ENCODE results near the gene BGN. TPM values are rescaled to one million over a fixed set of nuclear protein-coding genes. Genes with fewer than 3 reads are reported as not detected.
A peak's percentile ranks its signal among the peaks of the same experiment; 100 is the strongest.

The BGN gene
- total and polyA plus RNA-seq, 2 experiments from 2014 or later: 129 to 308 TPM

- TF ChIP-seq EZH2phosphoT487 (IDR thresholded peaks at IDR 0.05; ENCODE audit: insufficient read depth, low read depth) (no peak), EZH2 (IDR thresholded peaks at IDR 0.05; ENCODE audit: insufficient read depth, poor library complexity, severe bottlenecking) (no peak)
- H3K9me2 ChIP-seq (ENCODE audit: insufficient read depth): no peaks in the 10 kb centered on the region
- H3K4me1 ChIP-seq (ENCODE audit: insufficient read depth): peaks cover 28% of the 10 kb centered on the region
- H2AFZ ChIP-seq: no peak overlapping the region
- no peak overlapping the region for H3K9ac ChIP-seq
- H3K27ac ChIP-seq: no peak overlapping the region
- H4K20me1 ChIP-seq (ENCODE audit: insufficient read depth): no peaks in the 10 kb centered on the region
- no peak for DNase-seq
- no peak overlapping the region for H3K4me3 ChIP-seq
- no peaks in the 10 kb centered on the region for H3K27me3 ChIP-seq (replicated peaks; ENCODE audit: insufficient read depth)
- no peak overlapping the region for H3K4me2 ChIP-seq (ENCODE audit: unreplicated experiment)
- in situ Hi-C loops (cut with MboI): no loop called here
- 0 out of 2 replicates have a peak, but pooled peaks cover 4% of the 10 kb centered on the region for H3F3A ChIP-seq (ENCODE audit: insufficient read depth)
- no peaks in the 10 kb centered on the region for H3K9me3 ChIP-seq (ENCODE audit: low read depth)
- 75 to 97% methylated on average over 7 to 10 of the region's 10 CpGs for WGBS, 2 experiments (ENCODE audit: low coverage in 1 of 2, low lambda C conversion rate in 2 of 2, missing lambda C conversion rate in 2 of 2)
- H3K79me2 ChIP-seq (ENCODE audit: insufficient read depth): no peaks in the 10 kb centered on the region
- no peaks in the 10 kb centered on the region for H3K36me3 ChIP-seq (ENCODE audit: low read depth)
Observed at GRCh38 chrX:153474266-153474665, 20.5 kb upstream of the BGN start.

- WGBS, 2 experiments (ENCODE audit: low coverage in 1 of 2, low lambda C conversion rate in 2 of 2, missing lambda C conversion rate in 2 of 2): 0 to 2% methylated on average over 1 to 10 of the region's 59 CpGs
- no peaks in the 10 kb centered on the region for H3K79me2 ChIP-seq (ENCODE audit: insufficient read depth)
- peak; percentile 83 for DNase-seq
- no peak overlapping the region for H2AFZ ChIP-seq
- peak overlapping the region; percentile 48 for H3K4me2 ChIP-seq (ENCODE audit: unreplicated experiment)
- no peaks in the 10 kb centered on the region for H3K9me3 ChIP-seq (ENCODE audit: low read depth)
- no peaks in the 10 kb centered on the region for H3K9me2 ChIP-seq (ENCODE audit: insufficient read depth)
- H4K20me1 ChIP-seq (ENCODE audit: insufficient read depth): no peaks in the 10 kb centered on the region
- H3K4me1 ChIP-seq (ENCODE audit: insufficient read depth): peaks cover 28% of the 10 kb centered on the region
- in situ Hi-C loops (cut with MboI): no loop called here
- no peaks in the 10 kb centered on the region for H3K36me3 ChIP-seq (ENCODE audit: low read depth)
- no peaks in the 10 kb centered on the region for H3K27me3 ChIP-seq (replicated peaks; ENCODE audit: insufficient read depth)
- 0 out of 2 replicates have a peak, but pooled peaks cover 4% of the 10 kb centered on the region for H3F3A ChIP-seq (ENCODE audit: insufficient read depth)
- H3K27ac ChIP-seq: peak overlapping the region; percentile 33
- TF ChIP-seq EZH2 (IDR thresholded peaks at IDR 0.05; ENCODE audit: insufficient read depth, poor library complexity, severe bottlenecking) (no peak), EZH2phosphoT487 (IDR thresholded peaks at IDR 0.05; ENCODE audit: insufficient read depth, low read depth) (no peak)
- peak overlapping the region; percentile 47 for H3K4me3 ChIP-seq
- peak overlapping the region; percentile 55 for H3K9ac ChIP-seq
Observed at GRCh38 chrX:153474718-153475117, 20.1 kb upstream of the BGN start.

GRCh38 chrX:153475271-153475670 is 19.5 kb upstream of the BGN start:
- no peak for TF ChIP-seq EZH2 (IDR thresholded peaks at IDR 0.05; ENCODE audit: insufficient read depth, poor library complexity, severe bottlenecking)
- no peak for TF ChIP-seq EZH2phosphoT487 (IDR thresholded peaks at IDR 0.05; ENCODE audit: insufficient read depth, low read depth)
- no peaks in the 10 kb centered on the region for H3K9me2 ChIP-seq (ENCODE audit: insufficient read depth)
- H3K4me1 ChIP-seq (ENCODE audit: insufficient read depth): peaks cover 28% of the 10 kb centered on the region
- no peak overlapping the region for H2AFZ ChIP-seq
- H4K20me1 ChIP-seq (ENCODE audit: insufficient read depth): no peaks in the 10 kb centered on the region
- no peaks in the 10 kb centered on the region for H3K27me3 ChIP-seq (replicated peaks; ENCODE audit: insufficient read depth)
- peak; percentile 33 for DNase-seq
- peak overlapping the region; percentile 55 for H3K9ac ChIP-seq
- H3K9me3 ChIP-seq (ENCODE audit: low read depth): no peaks in the 10 kb centered on the region
- 25% methylated on average over 4 to 7 of the region's 7 CpGs for WGBS, 2 experiments (ENCODE audit: low coverage in 1 of 2, low lambda C conversion rate in 2 of 2, missing lambda C conversion rate in 2 of 2)
- in situ Hi-C loops (cut with MboI): no loop called here
- no peaks in the 10 kb centered on the region for H3K36me3 ChIP-seq (ENCODE audit: low read depth)
- H3K27ac ChIP-seq: peak overlapping the region; percentile 33
- H3K79me2 ChIP-seq (ENCODE audit: insufficient read depth): no peaks in the 10 kb centered on the region
- peak overlapping the region; percentile 48 for H3K4me2 ChIP-seq (ENCODE audit: unreplicated experiment)
- peak overlapping the region; percentile 47 for H3K4me3 ChIP-seq
- H3F3A ChIP-seq (ENCODE audit: insufficient read depth): 0 out of 2 replicates have a peak, but pooled peaks cover 4% of the 10 kb centered on the region

GRCh38 chrX:153475751-153476281 is 19.0 kb upstream of the BGN start:
- Histone ChIP-seq H4K20me1 (ENCODE audit: insufficient read depth) (no peaks in the 10 kb centered on the region), H3K9ac (no peak overlapping the region), H3F3A (ENCODE audit: insufficient read depth) (0 out of 2 replicates have a peak, but pooled peaks cover 4% of the 10 kb centered on the region), H3K4me2 (ENCODE audit: unreplicated experiment) (no peak overlapping the region), H3K9me3 (ENCODE audit: low read depth) (no peaks in the 10 kb centered on the region), H3K9me2 (ENCODE audit: insufficient read depth) (no peaks in the 10 kb centered on the region), H3K4me1 (ENCODE audit: insufficient read depth) (peaks cover 28% of the 10 kb centered on the region), H3K27me3 (replicated peaks; ENCODE audit: insufficient read depth) (no peaks in the 10 kb centered on the region), H3K79me2 (ENCODE audit: insufficient read depth) (no peaks in the 10 kb centered on the region), H2AFZ (no peak overlapping the region), H3K27ac (peak overlapping the region; percentile 77; the same call in 1 of the 2 replicates), H3K36me3 (ENCODE audit: low read depth) (no peaks in the 10 kb centered on the region), H3K4me3 (no peak overlapping the region)
- no peak for TF ChIP-seq EZH2 (IDR thresholded peaks at IDR 0.05; ENCODE audit: insufficient read depth, poor library complexity, severe bottlenecking)
- no peak for TF ChIP-seq EZH2phosphoT487 (IDR thresholded peaks at IDR 0.05; ENCODE audit: insufficient read depth, low read depth)
- no peak for DNase-seq
- in situ Hi-C loops (cut with MboI): no loop called here
- WGBS, 2 experiments (ENCODE audit: low coverage in 1 of 2, low lambda C conversion rate in 2 of 2, missing lambda C conversion rate in 2 of 2): 79 to 100% methylated on average over 4 to 7 of the region's 11 CpGs

Data from GM23248 (cell line).